HG02970 (cell line): ENCODE data around the gene BPIFB1.

Experiments
- ATAC-seq: cut with Tn5 transposase; IDR thresholded peaks from one replicate; pipeline ENCODE4 v1.9.1; 2021; ENCODE audit warnings: mild to moderate bottlenecking, moderate library complexity, moderate number of reproducible peaks; ENCODE audit not compliant: unreplicated experiment, low FRiP score

Gene BPIFB1

DNA sequence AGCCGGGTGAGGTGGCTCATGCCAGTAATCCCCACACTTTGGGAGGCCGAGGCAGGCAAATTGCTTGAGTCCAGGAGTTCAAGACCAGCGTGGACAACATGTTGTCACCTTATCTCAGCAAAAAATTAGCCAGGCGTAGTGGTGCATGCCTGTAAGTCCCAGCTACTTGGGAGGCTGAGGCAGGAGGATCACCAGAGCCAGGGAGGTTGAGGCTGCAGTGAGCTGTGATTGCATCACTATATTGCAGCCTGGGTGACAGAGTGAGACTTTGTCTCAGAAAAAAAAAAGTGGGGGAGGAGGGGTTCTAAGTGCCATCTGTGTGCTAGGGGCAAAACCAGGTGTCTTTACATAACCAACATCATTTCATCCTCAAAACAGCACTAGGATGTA, 70.0 kb downstream of the BPIFB1 start:
- ATAC-seq: no peak
